GM18870 (cell line): Measurements from ENCODE around the gene C5orf15.
"Not testable (repeated sequence)": the region's sequence is repeated elsewhere in the genome, so short reads cannot be mapped to it uniquely, and the experiment has no call there.

Source experiments
- ATAC-seq: cut with Tn5 transposase; IDR thresholded peaks from one replicate; pipeline ENCODE4 v1.9.1; 2021; ENCODE audit warnings: moderate library complexity; ENCODE audit not compliant: unreplicated experiment

C5orf15 gene

DNA sequence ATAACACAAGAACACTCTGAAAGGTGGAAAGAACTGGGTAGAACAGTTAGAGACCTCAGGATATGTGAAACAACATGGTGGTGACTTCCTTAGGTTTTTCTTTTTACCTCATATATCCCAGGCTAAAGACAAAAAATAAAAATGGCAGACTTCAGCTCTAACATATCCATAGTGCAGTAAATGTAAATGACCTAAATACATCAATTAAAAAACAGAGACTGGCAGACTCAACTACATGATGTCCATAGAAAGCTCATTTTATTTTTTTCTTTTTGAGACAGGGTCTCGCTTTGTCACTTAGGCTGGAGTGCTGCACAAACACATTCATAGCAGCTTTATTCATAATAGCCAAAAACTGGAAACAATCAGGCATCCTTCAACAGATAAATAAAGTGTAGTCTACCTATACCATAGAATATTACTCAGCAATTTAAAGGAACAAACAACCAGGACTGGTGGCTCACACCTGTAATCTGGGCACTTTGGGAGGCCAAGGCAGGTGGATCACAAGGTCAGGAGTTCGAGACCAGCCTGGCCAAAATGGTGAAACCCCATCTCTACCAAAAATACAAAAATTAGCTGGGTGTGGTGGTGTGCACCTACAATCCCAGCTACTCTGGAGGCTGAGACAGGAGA is 4.8 kb downstream of the C5orf15 start:
- ATAC-seq = no peak

DNA sequence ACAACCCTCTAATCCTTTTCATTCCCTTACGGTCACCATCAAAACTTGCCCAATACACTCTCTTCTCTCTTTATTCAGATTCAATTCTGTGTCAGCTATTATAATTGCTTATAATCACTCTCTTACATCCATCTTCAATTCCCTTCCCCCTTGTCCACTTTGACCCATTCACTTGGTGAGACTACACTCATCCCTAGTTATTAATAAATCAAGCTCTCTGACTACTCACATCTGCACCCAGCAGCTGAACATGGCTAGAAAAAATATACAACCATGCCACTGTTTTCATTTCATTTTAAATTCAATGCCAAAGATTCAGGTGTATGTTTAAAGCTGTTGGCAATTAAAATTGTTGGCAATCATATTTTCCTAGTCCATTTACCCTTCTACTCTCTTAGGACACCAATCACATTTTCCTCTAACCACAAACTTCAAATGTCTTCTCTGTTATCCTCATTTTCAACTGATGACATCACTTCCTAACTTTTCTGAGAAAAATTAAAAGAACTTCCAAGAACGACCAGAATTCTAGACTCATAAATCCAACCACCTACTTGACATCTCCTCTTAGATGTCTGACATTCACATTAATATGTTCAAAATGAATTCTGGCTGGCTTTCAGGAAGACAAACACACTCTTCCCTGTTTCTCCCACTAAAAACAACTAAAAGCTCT is 5.5 kb downstream of the C5orf15 start:
- ATAC-seq = no peak

DNA sequence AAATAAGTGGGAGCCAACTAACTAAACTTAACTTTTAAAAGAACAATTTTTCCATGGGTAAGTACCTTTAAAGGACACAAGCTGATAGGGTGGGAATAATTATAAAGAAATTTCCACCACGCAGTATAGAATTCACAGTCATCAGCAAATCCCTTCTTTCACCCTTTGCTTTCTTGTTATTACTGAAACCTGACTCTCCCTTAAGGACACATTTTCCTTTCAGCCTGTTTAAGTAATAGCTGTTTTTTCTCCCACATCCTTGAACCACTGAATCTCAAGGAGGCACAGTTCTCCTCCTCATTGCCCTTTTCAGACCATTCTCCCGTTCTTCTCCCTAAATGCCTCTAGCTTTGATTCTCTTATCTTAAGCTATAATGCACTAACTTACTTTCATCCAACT is 6.3 kb downstream of the C5orf15 start:
- ATAC-seq = no peak

DNA sequence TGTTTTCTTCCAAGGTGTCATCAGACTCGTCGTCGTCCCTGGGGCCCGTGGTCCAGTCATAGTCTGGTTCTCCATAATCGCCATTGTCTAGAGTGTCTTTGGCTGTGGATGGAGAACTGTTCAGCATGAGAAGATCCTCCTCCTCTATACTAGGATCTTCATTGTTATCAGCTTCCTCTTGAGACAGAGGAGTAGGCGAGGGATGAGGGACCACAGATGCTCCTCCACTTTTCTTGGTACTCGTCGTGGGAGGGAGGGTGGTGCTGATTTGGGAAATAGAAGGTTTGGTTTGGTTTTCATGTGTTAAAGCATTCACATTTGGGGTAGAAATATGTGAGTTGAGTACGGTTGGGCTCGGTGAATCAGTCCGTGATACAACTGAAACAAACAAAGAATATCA is 8.8 kb downstream of the C5orf15 start:
- no peak for ATAC-seq

DNA sequence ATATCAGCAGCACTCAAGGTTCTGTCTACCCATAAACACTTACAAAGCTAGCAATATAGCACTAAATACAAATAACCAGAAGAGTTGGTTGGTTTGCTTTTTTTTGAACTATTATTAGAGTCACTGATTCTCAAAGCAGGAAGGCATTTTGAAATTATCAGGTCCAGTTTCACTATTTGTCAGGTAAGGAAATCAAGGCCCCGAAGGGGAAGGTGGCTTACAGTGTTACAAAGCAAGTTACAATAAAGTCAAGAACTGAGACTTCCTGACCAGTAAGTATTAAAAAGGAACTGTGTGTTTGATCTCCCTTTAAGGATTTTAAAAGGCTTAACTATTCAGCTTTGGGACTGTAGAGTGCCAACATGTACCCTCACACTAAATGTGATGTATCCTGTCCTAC is 10.8 kb downstream of the C5orf15 start:
- peak; percentile 58 for ATAC-seq

DNA sequence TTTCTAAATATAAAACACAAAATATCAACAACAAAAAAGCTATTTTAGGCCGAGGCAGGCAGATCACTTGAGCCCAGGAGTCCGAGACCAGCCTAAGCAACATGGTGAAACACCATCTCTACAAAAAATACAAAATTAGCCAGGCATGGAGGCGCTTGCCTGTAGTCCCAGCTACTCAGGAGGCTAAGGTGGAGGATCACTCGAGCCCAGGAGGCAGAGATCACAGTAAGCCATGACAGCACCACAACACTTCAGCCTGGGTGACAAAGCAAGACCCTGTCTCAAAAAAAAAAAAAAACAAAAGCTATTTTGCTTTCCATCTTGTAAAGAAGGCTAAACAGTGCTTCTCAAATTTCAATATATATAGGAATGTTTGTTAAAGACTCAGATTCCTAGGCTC is 11.3 kb downstream of the C5orf15 start:
- ATAC-seq = peak; percentile 11

DNA sequence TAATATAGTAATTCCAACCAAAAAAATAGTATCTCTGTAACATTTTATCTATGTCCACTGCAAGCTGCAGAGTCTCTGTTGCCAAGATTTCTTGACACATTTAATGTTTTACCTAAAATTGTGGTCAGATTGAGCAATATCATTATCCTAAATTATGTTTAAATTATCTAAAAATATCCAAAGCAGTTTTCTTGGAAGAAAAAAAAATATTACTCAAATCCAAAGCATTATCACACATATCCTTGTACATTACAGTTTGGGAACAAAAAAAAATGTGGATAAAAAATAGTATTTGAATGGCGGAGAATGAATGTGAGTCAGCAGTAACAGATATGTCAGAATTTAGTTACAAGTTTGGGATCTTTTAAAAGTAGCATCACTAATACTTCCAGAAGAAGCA is 12.2 kb downstream of the C5orf15 start:
- not testable (repeated sequence) for ATAC-seq

DNA sequence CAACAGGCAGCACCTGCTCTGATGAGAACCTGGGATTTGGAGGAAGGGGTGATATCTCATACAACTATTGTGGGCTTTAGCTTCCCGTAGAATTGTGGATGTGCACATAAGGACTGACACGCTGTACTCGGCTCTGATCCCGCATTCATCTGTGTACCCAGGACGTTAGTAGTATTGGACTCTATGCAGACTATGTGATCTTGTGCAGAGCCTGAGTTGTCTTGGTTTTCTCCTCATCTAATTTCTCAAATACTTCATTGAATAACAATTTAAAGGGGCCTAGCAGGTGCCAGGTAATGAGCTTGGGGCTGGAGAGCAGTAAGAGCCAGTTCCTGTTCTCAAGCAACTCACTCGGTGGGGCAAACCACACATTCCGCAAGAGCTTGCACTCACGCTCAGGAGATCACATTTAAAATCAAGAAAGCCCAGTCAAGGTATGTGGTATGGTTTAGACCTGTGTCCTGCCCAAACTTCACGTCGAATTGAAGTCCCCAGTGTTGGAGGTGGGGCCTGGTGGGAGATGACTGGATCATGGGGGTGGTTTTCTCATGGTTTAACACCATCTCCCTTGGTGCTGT is 14.8 kb downstream of the C5orf15 start:
- ATAC-seq = no peak

DNA sequence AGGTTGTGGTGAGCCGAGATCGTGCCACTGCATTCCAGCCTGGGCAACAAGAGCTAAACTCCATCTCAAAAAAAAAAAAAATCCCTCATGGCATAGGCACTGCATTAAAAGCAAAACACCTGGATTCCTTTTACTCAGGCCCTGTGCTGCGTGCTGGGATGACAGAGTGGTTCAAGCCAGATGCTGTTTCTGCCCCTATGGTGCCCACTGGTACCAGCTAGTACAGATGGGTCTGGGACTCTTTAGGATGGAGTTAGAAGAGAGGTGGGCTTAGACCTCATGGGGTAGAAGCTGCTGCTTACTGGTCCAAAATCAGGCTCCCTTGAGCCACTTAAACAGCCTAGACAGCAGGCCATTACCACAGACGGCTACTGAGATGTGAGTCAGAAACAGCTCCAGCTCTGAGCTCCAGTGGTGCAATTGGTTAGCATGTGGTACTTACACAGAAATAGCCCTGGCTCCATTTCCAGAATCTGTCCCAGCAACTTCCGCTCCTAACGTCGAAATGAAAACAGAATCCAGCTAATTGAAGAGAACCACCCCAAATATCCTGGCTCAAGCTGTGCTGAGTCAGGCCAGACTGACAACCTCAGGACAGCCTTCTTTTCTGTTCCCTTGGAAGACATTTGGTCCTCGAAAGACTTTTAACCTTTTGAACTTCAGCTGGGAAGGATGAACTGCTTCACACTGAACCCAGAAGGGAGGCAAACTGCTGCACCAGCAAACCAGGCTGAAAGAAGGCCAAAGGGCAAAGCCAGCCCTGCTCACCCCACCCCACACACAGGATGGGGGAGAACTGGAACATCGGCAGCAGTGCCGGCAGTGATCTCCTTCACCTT is 15.5 kb downstream of the C5orf15 start:
- ATAC-seq = no peak

DNA sequence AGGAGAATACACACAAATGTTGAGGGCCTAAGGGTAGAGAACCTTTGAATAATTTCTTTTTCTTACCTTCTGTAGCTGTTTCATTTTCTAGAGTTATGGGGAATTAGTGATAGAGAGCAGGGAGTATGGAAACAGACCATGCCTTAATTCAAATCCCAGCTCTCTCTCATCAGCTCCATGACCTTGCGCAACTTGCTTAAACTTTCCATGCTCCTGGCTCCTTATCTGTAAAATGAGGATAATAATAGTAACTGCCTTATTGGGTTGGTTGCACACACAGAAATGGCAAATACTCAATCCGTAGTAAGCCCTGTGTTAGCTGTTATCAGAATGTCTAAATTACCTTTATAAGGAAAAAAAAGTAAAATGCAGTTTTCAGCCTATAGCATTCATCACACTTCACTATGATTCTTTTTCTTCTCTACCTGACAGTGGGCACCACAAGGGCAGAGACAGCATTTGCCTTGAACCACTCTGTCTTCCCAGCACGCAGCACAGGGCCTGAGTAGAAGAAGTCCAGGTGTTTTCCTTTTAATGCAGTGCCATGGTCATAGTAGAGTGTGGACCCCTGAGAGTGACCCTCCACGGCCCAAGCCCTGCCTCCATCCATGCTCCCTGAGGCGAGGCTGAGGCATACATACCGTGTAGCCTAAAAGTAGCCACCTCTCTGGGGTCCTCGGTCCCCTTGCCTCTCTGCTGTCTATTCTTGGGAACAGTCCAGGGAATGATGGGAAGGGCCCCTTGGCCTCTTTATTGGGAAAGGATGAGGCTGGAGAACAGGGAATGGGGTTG is 17.4 kb downstream of the C5orf15 start:
- no peak for ATAC-seq

DNA sequence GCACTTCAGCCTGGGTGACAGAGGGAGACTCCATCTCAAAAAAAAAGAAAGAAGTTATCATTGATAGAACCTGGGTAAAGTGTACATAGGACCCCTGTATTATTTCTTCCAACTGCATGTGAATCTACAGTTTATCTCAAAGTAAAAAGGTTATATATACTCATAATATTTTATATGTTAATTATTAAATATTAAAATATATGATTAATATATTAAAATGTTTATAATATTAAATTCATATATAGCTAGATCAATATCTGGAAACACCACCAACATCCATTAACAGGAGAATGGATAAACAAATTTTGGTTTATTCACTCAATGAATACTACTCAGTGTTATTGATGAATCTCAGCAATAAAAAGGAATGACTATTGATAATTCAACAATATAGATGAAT is 19.7 kb downstream of the C5orf15 start:
- ATAC-seq = no peak

DNA sequence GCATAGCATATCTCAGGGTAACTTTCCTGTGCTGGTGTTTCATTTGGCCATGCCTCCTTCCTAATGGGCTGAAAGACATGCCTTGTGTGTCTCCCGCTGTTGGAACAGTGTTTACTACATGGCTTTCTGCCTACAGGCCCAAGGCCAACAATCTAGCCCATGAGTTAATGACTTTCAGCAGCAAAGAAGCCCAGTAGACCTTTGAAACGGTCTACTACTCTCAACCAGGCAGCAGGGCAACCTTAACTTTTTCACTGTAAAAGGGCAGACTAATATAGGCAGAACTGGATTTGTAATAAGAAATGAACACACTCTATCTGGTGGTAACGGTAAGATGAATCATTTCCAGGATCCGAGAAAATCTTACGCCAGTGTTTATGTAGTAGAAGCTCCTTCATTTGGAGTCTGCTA is 21.0 kb downstream of the C5orf15 start:
- no peak for ATAC-seq

DNA sequence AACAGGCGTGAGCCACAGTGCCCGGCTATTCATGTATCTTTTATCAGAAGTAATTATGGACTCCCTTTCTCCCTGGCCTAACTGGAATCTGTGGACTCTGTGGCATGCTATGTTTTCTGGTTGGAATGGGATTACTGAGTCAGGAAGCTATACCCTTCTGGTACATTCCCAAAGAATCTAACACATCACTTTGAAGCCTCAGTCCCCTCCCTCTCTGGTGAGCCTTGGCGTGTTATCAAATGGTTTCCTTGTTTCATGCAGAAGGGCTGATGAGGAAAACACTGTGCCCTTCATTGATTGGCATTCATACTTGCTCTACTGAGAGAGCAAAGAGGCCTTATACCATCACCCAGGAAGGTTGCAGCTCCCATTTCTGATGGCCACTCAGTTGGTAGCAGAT is 22.9 kb downstream of the C5orf15 start:
- ATAC-seq = no peak

DNA sequence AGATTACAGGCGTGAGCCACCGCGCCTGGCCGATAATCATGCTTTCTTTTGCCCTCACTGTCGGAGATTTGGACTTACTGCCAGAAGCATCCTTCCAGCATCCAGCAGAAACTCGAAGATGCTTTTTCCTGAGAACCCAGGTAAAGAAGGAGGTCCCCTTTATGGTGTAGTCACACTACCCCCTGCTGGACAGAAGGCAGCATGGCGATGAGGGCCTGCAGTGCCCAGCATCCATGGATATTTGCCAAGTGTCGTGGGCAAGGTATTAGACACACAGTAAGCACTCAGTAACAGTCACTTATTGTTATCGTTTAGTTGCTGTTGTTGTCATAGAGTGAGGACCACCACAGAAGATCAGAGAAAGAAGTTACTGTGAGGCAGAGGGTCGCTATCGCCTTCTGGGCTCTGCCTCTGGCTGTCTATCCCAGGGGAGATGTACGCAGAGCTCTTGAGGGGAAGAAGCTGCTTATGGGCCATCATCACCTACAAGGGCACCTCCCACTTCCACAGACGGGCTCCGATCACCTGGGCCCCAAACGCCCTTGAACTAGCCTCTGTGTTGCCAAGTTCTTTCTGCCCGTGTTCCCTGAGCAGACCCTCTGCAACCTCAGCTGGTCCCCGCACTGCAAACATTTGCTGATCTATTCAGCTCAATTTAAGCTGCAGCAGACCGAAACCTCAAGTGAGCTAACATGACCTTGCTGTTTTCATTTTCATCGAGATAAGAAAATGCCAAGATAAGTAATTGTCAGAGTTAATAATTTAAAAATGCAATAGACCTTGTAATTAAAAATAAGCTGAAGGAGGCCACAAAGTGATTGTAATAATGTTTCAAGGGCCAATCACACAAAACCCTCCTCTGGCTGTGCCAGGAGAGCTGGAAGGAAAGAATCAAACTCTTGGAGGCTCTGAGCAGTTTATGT is 23.9 kb downstream of the C5orf15 start:
- ATAC-seq = no peak

DNA sequence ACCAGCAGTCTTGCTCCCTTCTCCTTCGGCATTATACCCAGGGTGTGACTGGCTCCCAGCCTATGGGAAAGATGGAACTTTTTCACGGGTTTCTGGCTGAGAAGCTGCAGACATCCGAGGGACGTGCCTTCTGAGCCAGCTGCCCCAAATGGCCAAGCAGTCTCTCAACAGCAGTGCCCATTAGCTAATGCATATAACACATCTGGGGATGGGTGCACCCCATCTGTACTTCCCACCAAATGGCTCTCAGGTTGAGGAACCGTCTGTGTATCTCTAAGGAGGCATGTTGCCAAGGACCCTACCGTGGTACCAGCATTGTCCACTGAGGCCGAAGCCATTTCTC is 25.0 kb downstream of the C5orf15 start:
- no peak for ATAC-seq

DNA sequence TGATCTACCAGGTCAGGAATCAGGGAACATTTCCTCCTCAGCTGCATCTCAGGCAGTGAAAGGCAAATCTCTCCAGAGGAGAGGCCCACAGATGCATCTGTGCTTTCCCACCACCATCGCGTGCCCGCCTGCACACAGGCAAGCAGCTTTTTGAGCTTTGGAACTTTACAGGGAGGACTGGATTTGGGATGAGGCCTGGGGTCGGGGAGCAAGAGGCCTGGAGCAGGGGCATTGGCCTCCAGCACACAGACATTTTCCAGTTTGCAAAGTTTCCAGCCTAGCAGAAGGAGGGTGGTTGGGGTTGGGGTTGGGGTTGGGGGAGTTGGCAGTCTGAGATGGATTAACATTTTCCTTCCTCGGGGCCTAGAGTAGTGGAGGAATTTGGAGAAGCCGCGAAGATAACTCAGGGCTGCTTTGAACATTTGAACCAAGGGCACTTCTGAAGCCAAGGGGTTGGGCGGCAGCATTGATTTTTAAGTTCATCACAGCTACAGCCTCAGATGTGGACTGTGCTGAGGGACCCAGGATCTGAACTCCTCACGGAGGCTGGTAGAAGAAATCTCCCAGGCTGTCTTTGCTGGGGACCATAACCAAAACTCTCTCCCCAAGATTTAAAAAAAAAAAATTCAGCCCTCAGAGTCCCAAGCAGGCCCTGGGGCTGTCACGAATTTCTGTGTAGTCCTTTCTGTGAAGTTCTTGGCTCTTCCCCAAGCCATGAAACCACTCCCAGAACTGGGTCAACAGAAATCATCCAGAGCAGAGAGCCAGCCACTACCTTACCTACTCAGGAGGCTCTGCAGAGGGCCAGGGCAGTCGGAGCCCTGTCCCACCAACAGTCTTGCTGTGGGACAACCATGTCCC is 25.6 kb downstream of the C5orf15 start:
- no peak for ATAC-seq

DNA sequence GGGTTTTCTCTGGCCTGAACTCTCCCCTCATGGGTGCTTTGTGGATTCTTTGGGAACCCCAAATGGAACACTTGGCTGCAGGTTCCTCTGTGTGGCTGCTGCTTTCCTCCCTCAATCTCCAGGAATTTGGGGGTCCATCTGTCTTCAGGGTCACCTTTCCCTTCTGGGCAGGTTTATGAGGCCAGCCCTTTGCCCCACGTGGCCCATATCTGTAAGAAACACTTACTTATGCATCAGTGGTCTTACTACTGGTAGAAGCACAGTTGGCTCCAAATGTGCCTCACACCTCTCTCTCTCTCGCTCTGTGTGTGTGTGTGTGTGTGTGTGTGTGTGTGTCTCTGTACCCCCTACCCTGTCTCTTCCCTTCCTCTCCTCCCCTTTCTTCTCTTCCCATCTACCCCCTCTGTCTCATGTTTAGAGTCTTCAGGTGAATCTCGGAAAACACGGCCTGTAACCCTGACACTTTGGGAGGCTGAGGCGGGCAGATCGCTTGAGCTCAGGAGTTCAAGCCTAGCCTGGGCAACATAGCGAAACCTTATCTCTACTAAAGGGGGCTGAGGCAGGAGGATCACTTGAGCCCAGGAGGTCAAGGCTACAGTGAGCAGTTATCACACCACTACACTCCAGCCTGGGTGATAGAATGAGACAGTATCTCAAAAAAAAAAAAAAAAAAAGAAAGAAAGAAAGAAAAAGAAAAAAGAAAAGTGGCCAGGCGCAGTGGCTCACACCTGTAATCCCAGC is 26.8 kb downstream of the C5orf15 start:
- ATAC-seq = no peak

DNA sequence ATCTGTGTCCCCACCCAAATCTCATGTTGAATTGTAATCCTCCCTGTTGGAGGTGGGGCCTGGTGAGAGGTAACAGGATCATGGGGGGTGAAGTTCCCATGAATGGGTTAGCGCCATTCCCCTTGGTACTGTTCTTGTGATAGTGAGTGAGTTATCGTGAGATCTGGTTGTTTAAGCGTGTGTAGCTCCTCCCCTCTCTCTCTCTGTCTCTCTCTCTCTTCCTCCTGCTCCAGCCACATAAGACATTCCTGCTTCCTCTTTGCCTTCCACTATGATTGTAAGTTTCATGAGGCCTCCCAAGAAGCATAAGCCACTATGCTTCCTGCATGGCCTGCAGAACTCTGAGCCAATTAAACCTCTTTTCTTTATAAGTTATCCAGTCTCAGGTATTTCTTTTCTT is 28.8 kb downstream of the C5orf15 start:
- no peak for ATAC-seq
